HG03060 (cell line): Measurements from ENCODE around the gene TBCEL.

ENCODE experiments used
- ATAC-seq: cut with Tn5 transposase; IDR thresholded peaks from one replicate; pipeline ENCODE4 v1.9.1; 2021; ENCODE audit warnings: low read depth, moderate number of reproducible peaks; ENCODE audit not compliant: unreplicated experiment

The TBCEL gene

GRCh38 chr11:121057922-121058321, 34.0 kb downstream of the TBCEL start:
- ATAC-seq: no peak

- ATAC-seq: no peak
These were observed 35.0 kb downstream of the TBCEL start for GRCh38 chr11:121058941-121059340.

DNA sequence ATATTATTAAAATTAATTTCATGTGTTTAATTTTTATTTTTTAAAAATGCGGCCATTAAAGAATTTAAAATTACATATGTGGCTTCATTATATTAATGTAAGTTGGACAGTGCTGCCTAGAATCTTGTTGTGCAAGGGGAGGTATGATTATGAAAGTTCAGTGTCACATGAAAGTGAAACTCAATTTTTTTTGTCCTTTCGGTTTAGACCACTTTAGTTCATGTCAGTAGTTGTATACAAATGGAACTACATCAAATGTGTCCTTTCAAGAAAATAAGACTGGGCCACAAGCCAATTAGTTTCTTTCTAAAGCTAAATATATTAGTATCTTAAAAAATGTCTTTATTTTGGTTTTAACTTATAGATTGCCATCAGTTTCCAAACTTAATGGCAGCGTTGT, 35.7 kb downstream of the TBCEL start:
- ATAC-seq: peak; percentile 97

DNA sequence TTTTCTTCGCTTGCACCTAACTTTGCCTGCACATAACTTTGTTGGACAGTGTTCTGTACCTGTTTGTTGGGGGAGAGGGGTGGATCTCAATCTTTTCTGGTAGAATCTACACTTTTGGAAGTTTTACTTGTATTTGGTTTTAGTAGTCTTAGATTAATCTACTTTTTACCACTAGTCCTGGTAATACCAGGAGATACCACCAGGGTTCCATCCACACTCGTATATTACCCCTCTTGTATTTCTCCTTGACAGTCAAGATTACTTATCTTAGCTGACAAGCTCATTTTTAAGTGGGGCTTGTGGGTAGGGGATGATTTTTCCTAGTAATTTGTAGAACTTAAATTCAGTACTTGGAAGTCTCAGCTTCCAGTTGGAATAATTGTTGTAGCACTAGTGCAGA, 39.8 kb downstream of the TBCEL start:
- ATAC-seq: no peak

GRCh38 chr11:121066623-121067022, 42.7 kb downstream of the TBCEL start:
- ATAC-seq: no peak

GRCh38 chr11:121067026-121067425, 43.1 kb downstream of the TBCEL start:
- no peak for ATAC-seq

- ATAC-seq: no peak
These were observed 43.6 kb downstream of the TBCEL start for GRCh38 chr11:121067453-121067852.

DNA sequence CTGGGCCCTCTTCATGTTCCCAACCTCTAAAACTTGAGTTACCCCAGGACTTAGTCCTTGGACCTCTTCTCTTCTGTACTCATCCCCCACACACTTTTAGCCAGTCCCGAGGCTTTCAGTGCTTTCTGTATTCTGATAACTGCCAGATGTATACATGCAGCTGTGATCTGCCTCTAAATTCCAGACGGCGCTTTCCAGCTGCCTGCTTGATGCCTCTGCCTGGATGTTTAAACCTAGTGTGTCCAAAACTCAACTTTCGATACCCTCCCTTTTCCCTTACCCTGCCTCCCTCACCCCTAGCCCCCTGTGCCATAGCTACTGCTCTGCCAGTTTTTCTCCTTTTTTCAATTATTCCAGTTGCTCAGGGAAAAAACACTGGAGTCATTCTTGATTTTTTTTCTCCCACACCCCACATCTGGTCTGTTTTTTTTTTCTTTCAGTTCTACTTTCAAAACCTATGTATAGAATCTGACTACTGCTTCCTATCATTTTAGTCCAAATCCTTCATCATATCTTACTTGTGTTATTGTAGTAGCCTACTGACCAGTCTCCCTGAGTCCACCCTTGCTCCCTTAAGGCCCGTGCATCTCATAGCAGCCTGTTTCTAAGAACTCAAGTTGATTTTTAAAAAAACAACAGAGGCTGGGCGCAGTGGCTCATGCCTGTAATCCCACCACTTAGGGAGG, 44.2 kb downstream of the TBCEL start:
- no peak for ATAC-seq

DNA sequence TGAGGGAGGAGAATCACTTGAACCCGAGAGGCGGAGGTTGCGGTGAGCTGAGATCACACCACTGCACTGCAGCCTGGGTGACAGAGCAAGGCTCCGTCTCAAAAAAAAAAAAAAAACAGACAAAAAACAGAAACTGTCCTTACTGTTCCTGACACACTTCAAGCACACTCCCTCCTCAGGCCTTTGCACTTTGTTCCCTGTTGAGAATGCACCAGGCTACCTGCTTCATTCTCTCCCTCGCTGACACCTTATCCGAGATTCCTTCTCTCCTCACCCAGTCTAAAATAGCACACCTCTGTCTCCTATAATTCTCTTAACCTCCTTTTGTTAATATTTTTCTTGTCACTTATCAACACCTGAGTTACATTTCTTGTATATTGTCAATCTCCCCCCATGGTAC, 44.9 kb downstream of the TBCEL start:
- ATAC-seq: no peak

GRCh38 chr11:121070951-121071845, 47.3 kb downstream of the TBCEL start:
- ATAC-seq: no peak

DNA sequence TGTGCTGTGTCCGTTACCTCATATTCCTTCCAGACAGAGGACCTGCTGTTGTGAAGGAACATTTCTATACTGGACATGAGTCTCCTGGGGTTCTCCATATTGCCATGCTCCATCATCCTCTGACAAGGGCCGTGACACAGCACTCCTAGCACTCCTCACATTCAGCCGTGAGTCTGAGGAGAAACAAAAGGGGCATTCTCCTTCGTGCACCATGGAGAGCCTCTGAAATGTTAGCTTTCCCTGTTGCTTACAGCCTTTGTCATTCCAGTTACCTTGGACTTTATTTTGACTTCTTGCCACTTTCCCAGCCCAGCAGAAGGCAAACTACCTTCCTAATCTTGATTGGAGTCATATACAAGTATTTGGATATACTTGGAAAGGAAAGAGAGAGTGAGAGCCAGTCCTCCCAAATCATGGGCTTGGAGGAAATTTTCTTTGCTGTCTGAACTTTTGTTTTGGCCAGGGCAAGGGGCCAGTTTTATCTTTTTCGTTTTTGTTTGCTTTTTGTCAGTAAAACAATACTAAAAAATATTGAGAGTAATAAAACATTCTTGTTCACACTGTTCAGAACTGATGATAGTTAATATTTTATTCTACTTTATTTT, 48.0 kb downstream of the TBCEL start:
- ATAC-seq: no peak

GRCh38 chr11:121081321-121081720, 57.4 kb downstream of the TBCEL start:
- no peak for ATAC-seq

DNA sequence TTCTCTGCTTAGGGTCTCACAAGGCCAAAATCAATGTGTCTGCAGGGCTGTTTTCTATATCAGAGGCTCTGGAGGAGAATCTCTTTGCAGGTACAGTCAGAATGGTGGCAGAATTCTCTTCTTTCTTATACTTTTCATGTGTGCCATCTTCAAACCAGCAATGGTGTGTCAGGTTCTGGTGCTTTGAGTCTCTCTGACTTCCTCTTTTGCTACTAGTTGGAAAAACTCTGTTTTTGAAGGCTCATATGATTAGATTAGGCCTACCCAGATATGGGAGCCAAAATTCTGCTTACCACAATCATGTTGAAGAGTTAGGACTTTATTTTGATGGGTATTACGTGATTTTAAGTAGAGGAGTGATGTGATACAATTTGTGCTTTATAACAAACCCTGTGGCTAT, 58.3 kb downstream of the TBCEL start:
- ATAC-seq: no peak

- ATAC-seq: no peak
These were observed 58.8 kb downstream of the TBCEL start for GRCh38 chr11:121082670-121083069.

GRCh38 chr11:121086866-121087265, 63.0 kb downstream of the TBCEL start:
- no peak for ATAC-seq

DNA sequence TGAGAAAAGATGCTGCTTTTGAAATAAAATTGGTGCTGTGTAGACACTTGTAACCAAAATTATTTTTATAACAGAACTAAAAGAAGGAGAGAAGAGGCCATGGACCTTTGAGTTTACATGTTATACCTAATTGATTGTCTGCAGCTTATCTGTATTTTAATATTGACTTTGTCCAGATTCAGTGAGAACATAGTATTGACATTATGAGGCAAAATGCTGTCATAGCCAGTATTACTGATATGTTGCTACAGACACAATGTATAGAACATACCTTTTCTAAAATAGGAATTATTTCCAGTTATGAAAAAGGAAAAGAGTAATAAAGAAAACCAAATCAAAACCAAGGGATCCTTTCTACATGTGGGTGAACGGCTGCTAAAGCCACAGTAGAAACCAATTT, 65.7 kb downstream of the TBCEL start:
- ATAC-seq: no peak

- no peak for ATAC-seq
These were observed 66.3 kb downstream of the TBCEL start for GRCh38 chr11:121090145-121090721.

DNA sequence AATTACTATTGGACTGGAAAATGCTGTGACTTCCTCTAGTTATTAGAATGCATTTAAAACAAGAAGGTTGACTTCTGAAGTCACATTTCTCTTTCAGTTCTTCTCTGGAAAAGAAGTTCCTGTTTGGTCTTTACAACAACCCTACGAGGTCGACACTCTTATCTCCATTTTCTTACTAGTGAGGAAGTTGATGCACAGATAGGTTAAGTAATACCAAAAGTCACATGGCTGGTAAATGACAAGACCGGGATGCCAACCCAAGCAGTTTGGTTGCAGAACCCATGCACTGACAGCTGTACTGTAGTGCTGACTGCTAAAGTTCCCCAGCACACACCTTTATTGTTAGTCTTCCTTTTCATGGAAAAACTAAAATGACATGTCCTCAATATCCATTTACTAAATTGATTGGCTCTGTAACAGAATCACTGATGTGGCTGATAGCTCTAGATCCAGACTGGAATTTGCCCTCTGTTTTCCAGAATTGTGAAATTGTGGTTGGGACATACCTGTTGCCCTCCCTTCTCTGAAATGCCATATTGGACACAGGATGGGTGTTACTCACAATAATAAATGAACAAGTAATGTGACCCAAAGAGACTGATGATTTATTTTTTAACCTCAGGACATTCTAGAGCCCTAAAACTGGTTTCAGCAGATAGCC, 67.7 kb downstream of the TBCEL start:
- ATAC-seq: no peak

DNA sequence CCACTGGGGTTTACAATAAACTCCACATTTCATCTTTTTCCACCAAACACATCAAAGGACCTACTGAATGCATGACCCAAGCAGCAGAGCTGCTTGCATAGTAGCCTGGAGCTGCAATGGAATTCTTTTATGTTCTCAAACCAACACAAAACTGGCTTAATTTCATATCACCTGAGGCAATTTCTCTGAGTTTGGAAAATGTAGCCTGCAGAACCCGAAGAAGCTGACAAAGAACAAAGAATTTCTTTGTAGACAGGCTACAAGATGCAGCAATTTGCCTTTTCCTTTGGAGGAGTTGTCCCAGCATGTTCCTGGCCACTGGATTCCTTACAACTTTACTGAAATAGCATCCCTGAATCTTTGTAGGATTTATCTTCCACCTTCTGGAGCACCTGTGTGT, 71.7 kb downstream of the TBCEL start:
- ATAC-seq: no peak

GRCh38 chr11:121099364-121099763, 75.5 kb downstream of the TBCEL start:
- ATAC-seq: no peak

GRCh38 chr11:121099885-121100284, 76.0 kb downstream of the TBCEL start:
- ATAC-seq: no peak
